ENCODE data around the gene TAX1BP3.
A peak's percentile ranks its signal among the peaks of the same experiment; 100 is the strongest.

The TAX1BP3 gene

GRCh38 chr17:3669548-3669947 lies 1.2 kb upstream of the TAX1BP3 start:
- Histone ChIP-seq H3K27me3 (ENCODE audit: control insufficient read depth, insufficient read depth, low read length) (no peaks in the 10 kb centered on the region), H3K4me1 (no peaks in the 10 kb centered on the region), H3K4me2 (ENCODE audit: low read length) (peak overlapping the region; percentile 79), H3K9me3 (ENCODE audit: control insufficient read depth, low read length) (no peaks in the 10 kb centered on the region), H3K36me3 (ENCODE audit: control insufficient read depth, insufficient read depth, low read length) (no peaks in the 10 kb centered on the region), H3K9ac (no peak overlapping the region), H2AFZ (peak overlapping the region; percentile 87), H3K27ac (no peak overlapping the region), H3K79me2 (peaks cover 4% of the 10 kb centered on the region), H3K4me3 (ENCODE audit: low read depth, low read length) (peak overlapping the region; percentile 95)
- TF ChIP-seq CTCF (IDR thresholded peaks at IDR 0.05) = no peak

GRCh38 chr17:3669085-3669347 lies 638 bp upstream of the TAX1BP3 start:
- Histone ChIP-seq H3K36me3 (ENCODE audit: control insufficient read depth, insufficient read depth, low read length) (no peaks in the 10 kb centered on the region), H3K79me2 (peaks cover 4% of the 10 kb centered on the region), H3K27me3 (ENCODE audit: control insufficient read depth, insufficient read depth, low read length) (no peaks in the 10 kb centered on the region), H3K27ac (peak overlapping the region; percentile 74), H3K4me2 (ENCODE audit: low read length) (peak overlapping the region; percentile 79), H3K4me3 (ENCODE audit: low read depth, low read length) (peak overlapping the region; percentile 95), H3K4me1 (no peaks in the 10 kb centered on the region), H2AFZ (peak overlapping the region; percentile 87), H3K9ac (peak overlapping the region; percentile 51), H3K9me3 (ENCODE audit: control insufficient read depth, low read length) (no peaks in the 10 kb centered on the region)
- no peak for TF ChIP-seq CTCF (IDR thresholded peaks at IDR 0.05)

- no peak for TF ChIP-seq CTCF (IDR thresholded peaks at IDR 0.05)
- Histone ChIP-seq H3K79me2 (peaks cover 4% of the 10 kb centered on the region), H3K36me3 (ENCODE audit: control insufficient read depth, insufficient read depth, low read length) (no peaks in the 10 kb centered on the region), H3K27ac (peak overlapping the region; percentile 89), H3K9ac (no peak overlapping the region), H3K4me1 (no peaks in the 10 kb centered on the region), H3K9me3 (ENCODE audit: control insufficient read depth, low read length) (no peaks in the 10 kb centered on the region), H3K4me3 (ENCODE audit: low read depth, low read length) (peak overlapping the region; percentile 95), H3K4me2 (ENCODE audit: low read length) (peak overlapping the region; percentile 74), H2AFZ (peak overlapping the region; percentile 72), H3K27me3 (ENCODE audit: control insufficient read depth, insufficient read depth, low read length) (no peaks in the 10 kb centered on the region)
These were observed 756 bp downstream of the TAX1BP3 start for GRCh38 chr17:3667366-3668278.

- H3K9ac ChIP-seq = no peak overlapping the region
These were observed 1.9 kb downstream of the TAX1BP3 start for GRCh38 chr17:3666516-3666915.

More at GRCh38 chr17:3666516-3666915, 1.9 kb downstream of the TAX1BP3 start:
- Histone ChIP-seq H3K4me2 (ENCODE audit: low read length) (no peak overlapping the region), H2AFZ (no peak overlapping the region), H3K27ac (no peak overlapping the region), H3K9me3 (ENCODE audit: control insufficient read depth, low read length) (no peaks in the 10 kb centered on the region), H3K27me3 (ENCODE audit: control insufficient read depth, insufficient read depth, low read length) (no peaks in the 10 kb centered on the region), H3K36me3 (ENCODE audit: control insufficient read depth, insufficient read depth, low read length) (no peaks in the 10 kb centered on the region), H3K4me1 (no peaks in the 10 kb centered on the region), H3K79me2 (peaks cover 4% of the 10 kb centered on the region), H3K4me3 (ENCODE audit: low read depth, low read length) (no peak overlapping the region)
- TF ChIP-seq CTCF (IDR thresholded peaks at IDR 0.05) = no peak
